HEK293 (cell line): ENCODE measurements around the gene CRY2.

Experiments
- GLIS1 ChIP-seq: fragments of 450-650 bp; formaldehyde crosslinking; IDR thresholded peaks from 2 replicates; pipeline ENCODE4 v1.5.1; 2016; ENCODE audit warnings: missing biosample characterization, missing genetic modification characterization
- KLF1 ChIP-seq: fragments of 450-650 bp; formaldehyde crosslinking; IDR thresholded peaks from 2 replicates; pipeline ENCODE4 v1.5.1; 2016; ENCODE audit warnings: missing biosample characterization, missing genetic modification characterization
- KLF8 ChIP-seq: fragments of 450-650 bp; formaldehyde crosslinking; IDR thresholded peaks from 2 replicates; pipeline ENCODE4 v1.5.1; 2016; ENCODE audit warnings: missing biosample characterization, missing genetic modification characterization
- KLF9 ChIP-seq: fragments of 450-650 bp; formaldehyde crosslinking; IDR thresholded peaks from 2 replicates; pipeline ENCODE4 v1.5.1; 2016; ENCODE audit warnings: missing biosample characterization, missing genetic modification characterization, low read depth
- OSR2 ChIP-seq: fragments of 450-650 bp; formaldehyde crosslinking; IDR thresholded peaks from 2 replicates; pipeline ENCODE4 v1.5.1; 2016; ENCODE audit warnings: missing biosample characterization, missing genetic modification characterization
- SP3 ChIP-seq: fragments of 450-650 bp; formaldehyde crosslinking; IDR thresholded peaks from 2 replicates; pipeline ENCODE4 v1.5.1; 2016; ENCODE audit warnings: missing biosample characterization, missing genetic modification characterization
- ZBTB17 ChIP-seq: fragments of 450-650 bp; formaldehyde crosslinking; IDR thresholded peaks from 2 replicates; pipeline ENCODE4 v1.5.1; 2016; ENCODE audit warnings: missing biosample characterization, missing genetic modification characterization
- ZBTB20 ChIP-seq: fragments of 450-650 bp; formaldehyde crosslinking; IDR thresholded peaks from 2 replicates; pipeline ENCODE4 v1.5.1; 2016; ENCODE audit warnings: missing biosample characterization, missing genetic modification characterization
- ZBTB21 ChIP-seq: fragments of 450-650 bp; formaldehyde crosslinking; IDR thresholded peaks from 2 replicates; pipeline ENCODE4 v1.5.1; 2017; ENCODE audit warnings: missing biosample characterization, missing genetic modification characterization
- ZBTB48 ChIP-seq: fragments of 450-650 bp; formaldehyde crosslinking; IDR thresholded peaks from 2 replicates; pipeline ENCODE4 v1.5.1; 2016; ENCODE audit warnings: missing biosample characterization, missing genetic modification characterization
- ZBTB8A ChIP-seq: fragments of 450-650 bp; formaldehyde crosslinking; IDR thresholded peaks from 2 replicates; pipeline ENCODE4 v1.5.1; 2016; ENCODE audit warnings: missing biosample characterization, missing genetic modification characterization
- ZNF155 ChIP-seq: fragments of 450-650 bp; formaldehyde crosslinking; IDR thresholded peaks from 2 replicates; pipeline ENCODE4 v1.5.1; 2016; ENCODE audit warnings: missing biosample characterization, missing genetic modification characterization
- ZNF394 ChIP-seq: fragments of 450-650 bp; formaldehyde crosslinking; IDR thresholded peaks from 2 replicates; pipeline ENCODE4 v1.5.1; 2016; ENCODE audit warnings: missing biosample characterization, missing genetic modification characterization, mild to moderate bottlenecking, moderate library complexity, borderline replicate concordance
- ZNF521 ChIP-seq: fragments of 450-650 bp; formaldehyde crosslinking; IDR thresholded peaks from 2 replicates; pipeline ENCODE4 v1.5.1; 2017; ENCODE audit warnings: missing biosample characterization, mild to moderate bottlenecking, missing genetic modification characterization
- ZNF529 ChIP-seq: fragments of 450-650 bp; formaldehyde crosslinking; IDR thresholded peaks from 2 replicates; pipeline ENCODE4 v1.5.1; 2017; ENCODE audit warnings: missing genetic modification characterization, missing biosample characterization; ENCODE audit not compliant: insufficient replicate concordance
- ZNF629 ChIP-seq: fragments of 450-650 bp; formaldehyde crosslinking; IDR thresholded peaks from 2 replicates; pipeline ENCODE4 v1.5.1; 2017; ENCODE audit warnings: missing biosample characterization, missing genetic modification characterization
- ZNF660 ChIP-seq: fragments of 450-650 bp; IDR thresholded peaks from 2 replicates; pipeline ENCODE4 v1.5.1; 2018; ENCODE audit warnings: missing biosample characterization, mild to moderate bottlenecking, missing genetic modification characterization
- ZNF670 ChIP-seq: fragments of 450-650 bp; formaldehyde crosslinking; IDR thresholded peaks from 2 replicates; pipeline ENCODE4 v1.5.1; 2016; ENCODE audit warnings: missing biosample characterization, missing genetic modification characterization, low read depth
- ZNF701 ChIP-seq: fragments of 450-650 bp; formaldehyde crosslinking; IDR thresholded peaks from 2 replicates; pipeline ENCODE4 v1.5.1; 2016; ENCODE audit warnings: missing biosample characterization, missing genetic modification characterization
- ZNF707 ChIP-seq: fragments of 450-650 bp; formaldehyde crosslinking; IDR thresholded peaks from 2 replicates; pipeline ENCODE4 v1.5.1; 2016; ENCODE audit warnings: missing biosample characterization, missing genetic modification characterization
- ZXDB ChIP-seq: fragments of 450-650 bp; formaldehyde crosslinking; IDR thresholded peaks from 2 replicates; pipeline ENCODE4 v1.5.1; 2016; ENCODE audit warnings: missing biosample characterization, missing genetic modification characterization
- TF ChIP-seq, protein P1 (sequence below): fragments of 450-650 bp; formaldehyde crosslinking; conservative IDR thresholded peaks from 2 replicates; pipeline ENCODE4 v1.5.1; 2016; ENCODE audit warnings: low read depth, missing biosample characterization, missing genetic modification characterization
- TF ChIP-seq, protein P2 (sequence below): fragments of 450-650 bp; formaldehyde crosslinking; IDR thresholded peaks from 2 replicates; pipeline ENCODE4 v1.5.1; 2016; ENCODE audit warnings: missing biosample characterization, missing genetic modification characterization
- TF ChIP-seq, protein P3 (sequence below): fragments of 450-650 bp; formaldehyde crosslinking; IDR thresholded peaks from 2 replicates; pipeline ENCODE4 v1.5.1; 2016; ENCODE audit warnings: missing biosample characterization, missing genetic modification characterization
- TF ChIP-seq, protein P4 (sequence below): fragments of 450-650 bp; formaldehyde crosslinking; IDR thresholded peaks from 2 replicates; pipeline ENCODE4 v1.5.1; 2016; ENCODE audit warnings: missing biosample characterization, missing genetic modification characterization
- TF ChIP-seq, protein P5 (sequence below): sonication (generic); formaldehyde crosslinking; IDR thresholded peaks from 2 replicates; pipeline ENCODE4 v1.8.1; 2022; ENCODE audit warnings: mild to moderate bottlenecking, moderate library complexity, missing genetic modification reagents
- TF ChIP-seq, protein P6 (sequence below): fragments of 450-650 bp; formaldehyde crosslinking; IDR thresholded peaks from 2 replicates; pipeline ENCODE4 v1.5.1; 2016; ENCODE audit warnings: missing biosample characterization, missing genetic modification characterization

Gene CRY2

DNA sequence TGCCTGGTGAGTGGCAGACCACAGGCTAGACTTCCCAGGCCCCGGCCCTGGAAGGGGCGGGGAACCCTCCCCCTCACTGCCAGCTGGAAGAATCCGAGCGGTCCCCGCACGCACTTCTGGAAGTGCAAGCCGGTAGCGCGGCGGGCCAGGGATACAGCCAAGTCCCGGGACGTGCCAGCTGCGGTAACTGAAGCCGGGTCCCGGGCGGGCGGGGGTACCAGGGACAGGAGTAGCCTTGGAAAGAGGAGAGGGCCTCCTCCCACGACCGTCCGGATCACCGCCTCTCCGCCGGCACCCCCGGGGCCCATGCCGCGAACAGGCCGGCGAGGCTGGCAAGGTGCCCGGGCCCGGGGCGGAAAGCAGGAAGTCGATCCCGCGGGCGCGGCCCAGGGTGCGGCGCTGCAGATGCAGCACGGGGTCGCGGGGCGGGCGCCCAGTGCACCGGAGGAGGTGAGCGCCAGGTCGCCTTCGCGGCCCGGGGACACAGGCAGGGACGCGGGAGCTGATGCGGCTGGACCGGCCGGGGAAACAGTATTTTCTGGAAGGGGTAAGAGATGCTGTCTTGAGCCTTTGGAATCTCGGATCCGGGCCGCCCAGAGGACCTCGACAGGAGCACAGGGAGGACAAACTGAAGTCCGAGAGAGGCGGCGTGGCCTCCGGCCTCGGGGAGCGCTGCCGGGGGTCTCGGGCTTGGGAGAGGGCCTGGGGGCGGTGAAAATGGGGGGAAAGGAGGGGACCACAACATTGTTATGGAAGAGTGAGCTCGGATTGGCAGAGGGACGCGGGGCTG, 43.1 kb upstream of the CRY2 start (continued):
- TF ChIP-seq, protein P1, sequence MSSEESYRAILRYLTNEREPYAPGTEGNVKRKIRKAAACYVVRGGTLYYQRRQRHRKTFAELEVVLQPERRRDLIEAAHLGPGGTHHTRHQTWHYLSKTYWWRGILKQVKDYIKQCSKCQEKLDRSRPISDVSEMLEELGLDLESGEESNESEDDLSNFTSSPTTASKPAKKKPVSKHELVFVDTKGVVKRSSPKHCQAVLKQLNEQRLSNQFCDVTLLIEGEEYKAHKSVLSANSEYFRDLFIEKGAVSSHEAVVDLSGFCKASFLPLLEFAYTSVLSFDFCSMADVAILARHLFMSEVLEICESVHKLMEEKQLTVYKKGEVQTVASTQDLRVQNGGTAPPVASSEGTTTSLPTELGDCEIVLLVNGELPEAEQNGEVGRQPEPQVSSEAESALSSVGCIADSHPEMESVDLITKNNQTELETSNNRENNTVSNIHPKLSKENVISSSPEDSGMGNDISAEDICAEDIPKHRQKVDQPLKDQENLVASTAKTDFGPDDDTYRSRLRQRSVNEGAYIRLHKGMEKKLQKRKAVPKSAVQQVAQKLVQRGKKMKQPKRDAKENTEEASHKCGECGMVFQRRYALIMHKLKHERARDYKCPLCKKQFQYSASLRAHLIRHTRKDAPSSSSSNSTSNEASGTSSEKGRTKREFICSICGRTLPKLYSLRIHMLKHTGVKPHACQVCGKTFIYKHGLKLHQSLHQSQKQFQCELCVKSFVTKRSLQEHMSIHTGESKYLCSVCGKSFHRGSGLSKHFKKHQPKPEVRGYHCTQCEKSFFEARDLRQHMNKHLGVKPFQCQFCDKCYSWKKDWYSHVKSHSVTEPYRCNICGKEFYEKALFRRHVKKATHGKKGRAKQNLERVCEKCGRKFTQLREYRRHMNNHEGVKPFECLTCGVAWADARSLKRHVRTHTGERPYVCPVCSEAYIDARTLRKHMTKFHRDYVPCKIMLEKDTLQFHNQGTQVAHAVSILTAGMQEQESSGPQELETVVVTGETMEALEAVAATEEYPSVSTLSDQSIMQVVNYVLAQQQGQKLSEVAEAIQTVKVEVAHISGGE = peak; percentile 33
- TF ChIP-seq, protein P2, sequence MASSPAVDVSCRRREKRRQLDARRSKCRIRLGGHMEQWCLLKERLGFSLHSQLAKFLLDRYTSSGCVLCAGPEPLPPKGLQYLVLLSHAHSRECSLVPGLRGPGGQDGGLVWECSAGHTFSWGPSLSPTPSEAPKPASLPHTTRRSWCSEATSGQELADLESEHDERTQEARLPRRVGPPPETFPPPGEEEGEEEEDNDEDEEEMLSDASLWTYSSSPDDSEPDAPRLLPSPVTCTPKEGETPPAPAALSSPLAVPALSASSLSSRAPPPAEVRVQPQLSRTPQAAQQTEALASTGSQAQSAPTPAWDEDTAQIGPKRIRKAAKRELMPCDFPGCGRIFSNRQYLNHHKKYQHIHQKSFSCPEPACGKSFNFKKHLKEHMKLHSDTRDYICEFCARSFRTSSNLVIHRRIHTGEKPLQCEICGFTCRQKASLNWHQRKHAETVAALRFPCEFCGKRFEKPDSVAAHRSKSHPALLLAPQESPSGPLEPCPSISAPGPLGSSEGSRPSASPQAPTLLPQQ = peak; percentile 40; the same call in 1 of the 2 replicates
- TF ChIP-seq ZNF529 (no peak), ZNF155 (tag by site-specific recombination) (no peak), GLIS1 (tag by site-specific recombination) (peak; percentile 40; the same call in 1 of the 2 replicates), ZNF394 (tag by site-specific recombination) (peak; percentile 46; the same call in 1 of the 2 replicates), OSR2 (peak; percentile 34; the same call in 1 of the 2 replicates), KLF8 (tag by site-specific recombination) (peak; percentile 53; the same call in 1 of the 2 replicates), ZNF521 (tag by site-specific recombination) (no peak), ZBTB20 (tag by site-specific recombination) (peak; percentile 99), ZNF670 (tag by site-specific recombination) (no peak), ZBTB21 (tag by site-specific recombination) (no peak), ZNF701 (no peak), KLF1 (peak; percentile 93), ZNF707 (no peak), KLF9 (tag by site-specific recombination) (peak; percentile 53), ZBTB8A (tag by site-specific recombination) (peak; percentile 46), ZBTB48 (0 out of 2 replicates have a peak, but pooled peaks have one; percentile 46), ZXDB (0 out of 2 replicates have a peak, but pooled peaks have one; percentile 36), ZNF629 (tag by site-specific recombination) (peak; percentile 19; the same call in 1 of the 2 replicates), ZBTB17 (peak; percentile 72), ZNF660 (tag by site-specific recombination) (0 out of 2 replicates have a peak, but pooled peaks have one; percentile 52), SP3 (tag by site-specific recombination) (peak; percentile 32; the same call in 1 of the 2 replicates)
- TF ChIP-seq, protein P3, sequence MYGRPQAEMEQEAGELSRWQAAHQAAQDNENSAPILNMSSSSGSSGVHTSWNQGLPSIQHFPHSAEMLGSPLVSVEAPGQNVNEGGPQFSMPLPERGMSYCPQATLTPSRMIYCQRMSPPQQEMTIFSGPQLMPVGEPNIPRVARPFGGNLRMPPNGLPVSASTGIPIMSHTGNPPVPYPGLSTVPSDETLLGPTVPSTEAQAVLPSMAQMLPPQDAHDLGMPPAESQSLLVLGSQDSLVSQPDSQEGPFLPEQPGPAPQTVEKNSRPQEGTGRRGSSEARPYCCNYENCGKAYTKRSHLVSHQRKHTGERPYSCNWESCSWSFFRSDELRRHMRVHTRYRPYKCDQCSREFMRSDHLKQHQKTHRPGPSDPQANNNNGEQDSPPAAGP (tag by site-specific recombination) = peak; percentile 56; the same call in 1 of the 2 replicates
- TF ChIP-seq, protein P4, sequence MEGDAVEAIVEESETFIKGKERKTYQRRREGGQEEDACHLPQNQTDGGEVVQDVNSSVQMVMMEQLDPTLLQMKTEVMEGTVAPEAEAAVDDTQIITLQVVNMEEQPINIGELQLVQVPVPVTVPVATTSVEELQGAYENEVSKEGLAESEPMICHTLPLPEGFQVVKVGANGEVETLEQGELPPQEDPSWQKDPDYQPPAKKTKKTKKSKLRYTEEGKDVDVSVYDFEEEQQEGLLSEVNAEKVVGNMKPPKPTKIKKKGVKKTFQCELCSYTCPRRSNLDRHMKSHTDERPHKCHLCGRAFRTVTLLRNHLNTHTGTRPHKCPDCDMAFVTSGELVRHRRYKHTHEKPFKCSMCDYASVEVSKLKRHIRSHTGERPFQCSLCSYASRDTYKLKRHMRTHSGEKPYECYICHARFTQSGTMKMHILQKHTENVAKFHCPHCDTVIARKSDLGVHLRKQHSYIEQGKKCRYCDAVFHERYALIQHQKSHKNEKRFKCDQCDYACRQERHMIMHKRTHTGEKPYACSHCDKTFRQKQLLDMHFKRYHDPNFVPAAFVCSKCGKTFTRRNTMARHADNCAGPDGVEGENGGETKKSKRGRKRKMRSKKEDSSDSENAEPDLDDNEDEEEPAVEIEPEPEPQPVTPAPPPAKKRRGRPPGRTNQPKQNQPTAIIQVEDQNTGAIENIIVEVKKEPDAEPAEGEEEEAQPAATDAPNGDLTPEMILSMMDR (tag by site-specific recombination) = no peak
- TF ChIP-seq, protein P5, sequence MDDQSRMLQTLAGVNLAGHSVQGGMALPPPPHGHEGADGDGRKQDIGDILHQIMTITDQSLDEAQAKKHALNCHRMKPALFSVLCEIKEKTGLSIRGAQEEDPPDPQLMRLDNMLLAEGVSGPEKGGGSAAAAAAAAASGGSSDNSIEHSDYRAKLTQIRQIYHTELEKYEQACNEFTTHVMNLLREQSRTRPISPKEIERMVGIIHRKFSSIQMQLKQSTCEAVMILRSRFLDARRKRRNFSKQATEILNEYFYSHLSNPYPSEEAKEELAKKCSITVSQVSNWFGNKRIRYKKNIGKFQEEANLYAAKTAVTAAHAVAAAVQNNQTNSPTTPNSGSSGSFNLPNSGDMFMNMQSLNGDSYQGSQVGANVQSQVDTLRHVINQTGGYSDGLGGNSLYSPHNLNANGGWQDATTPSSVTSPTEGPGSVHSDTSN = peak; percentile 57; the same call in 1 of the 2 replicates
- TF ChIP-seq, protein P6, sequence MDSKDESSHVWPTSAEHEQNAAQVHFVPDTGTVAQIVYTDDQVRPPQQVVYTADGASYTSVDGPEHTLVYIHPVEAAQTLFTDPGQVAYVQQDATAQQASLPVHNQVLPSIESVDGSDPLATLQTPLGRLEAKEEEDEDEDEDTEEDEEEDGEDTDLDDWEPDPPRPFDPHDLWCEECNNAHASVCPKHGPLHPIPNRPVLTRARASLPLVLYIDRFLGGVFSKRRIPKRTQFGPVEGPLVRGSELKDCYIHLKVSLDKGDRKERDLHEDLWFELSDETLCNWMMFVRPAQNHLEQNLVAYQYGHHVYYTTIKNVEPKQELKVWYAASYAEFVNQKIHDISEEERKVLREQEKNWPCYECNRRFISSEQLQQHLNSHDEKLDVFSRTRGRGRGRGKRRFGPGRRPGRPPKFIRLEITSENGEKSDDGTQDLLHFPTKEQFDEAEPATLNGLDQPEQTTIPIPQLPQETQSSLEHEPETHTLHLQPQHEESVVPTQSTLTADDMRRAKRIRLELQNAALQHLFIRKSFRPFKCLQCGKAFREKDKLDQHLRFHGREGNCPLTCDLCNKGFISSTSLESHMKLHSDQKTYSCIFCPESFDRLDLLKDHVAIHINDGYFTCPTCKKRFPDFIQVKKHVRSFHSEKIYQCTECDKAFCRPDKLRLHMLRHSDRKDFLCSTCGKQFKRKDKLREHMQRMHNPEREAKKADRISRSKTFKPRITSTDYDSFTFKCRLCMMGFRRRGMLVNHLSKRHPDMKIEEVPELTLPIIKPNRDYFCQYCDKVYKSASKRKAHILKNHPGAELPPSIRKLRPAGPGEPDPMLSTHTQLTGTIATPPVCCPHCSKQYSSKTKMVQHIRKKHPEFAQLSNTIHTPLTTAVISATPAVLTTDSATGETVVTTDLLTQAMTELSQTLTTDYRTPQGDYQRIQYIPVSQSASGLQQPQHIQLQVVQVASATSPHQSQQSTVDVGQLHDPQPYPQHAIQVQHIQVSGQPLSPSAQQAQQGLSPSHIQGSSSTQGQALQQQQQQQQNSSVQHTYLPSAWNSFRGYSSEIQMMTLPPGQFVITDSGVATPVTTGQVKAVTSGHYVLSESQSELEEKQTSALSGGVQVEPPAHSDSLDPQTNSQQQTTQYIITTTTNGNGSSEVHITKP (tag by site-specific recombination) = peak; percentile 83
